GDM1 (cell line): Measurements from ENCODE around the gene CLSTN3.

Experiments used
- DNase-seq: peaks from one replicate; lab custom pipeline; 2025; lab: John Stamatoyannopoulos, UW

Gene CLSTN3

DNA sequence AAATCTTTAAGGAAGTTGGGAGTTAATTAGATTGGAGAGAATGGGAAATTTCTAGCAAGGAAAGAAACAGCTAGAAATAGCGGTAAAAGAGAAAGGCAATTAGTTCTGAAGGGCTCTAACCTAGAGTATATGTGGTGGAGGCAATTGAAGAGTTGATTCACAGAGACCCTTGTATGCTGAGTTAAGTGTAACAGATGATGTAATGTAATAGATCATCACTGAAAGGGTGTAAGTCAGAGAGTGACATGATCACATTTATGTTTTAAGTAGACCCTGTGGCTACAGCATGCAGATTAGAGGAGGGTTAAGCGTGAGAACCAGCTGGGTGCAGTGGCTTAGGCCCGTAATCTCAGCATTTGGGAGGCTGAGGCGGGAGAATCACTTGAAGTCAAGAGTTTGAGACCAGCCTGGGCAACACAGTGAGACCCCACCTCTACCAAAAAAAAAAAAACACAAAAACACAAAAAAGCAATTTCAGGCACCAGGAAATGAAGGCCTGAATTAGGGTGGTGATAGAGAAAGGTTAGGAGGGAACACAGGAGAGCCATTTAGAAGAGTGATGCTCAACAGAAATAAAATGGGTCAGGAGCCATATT, 4.4 kb upstream of the CLSTN3 start:
- no peak for DNase-seq

DNA sequence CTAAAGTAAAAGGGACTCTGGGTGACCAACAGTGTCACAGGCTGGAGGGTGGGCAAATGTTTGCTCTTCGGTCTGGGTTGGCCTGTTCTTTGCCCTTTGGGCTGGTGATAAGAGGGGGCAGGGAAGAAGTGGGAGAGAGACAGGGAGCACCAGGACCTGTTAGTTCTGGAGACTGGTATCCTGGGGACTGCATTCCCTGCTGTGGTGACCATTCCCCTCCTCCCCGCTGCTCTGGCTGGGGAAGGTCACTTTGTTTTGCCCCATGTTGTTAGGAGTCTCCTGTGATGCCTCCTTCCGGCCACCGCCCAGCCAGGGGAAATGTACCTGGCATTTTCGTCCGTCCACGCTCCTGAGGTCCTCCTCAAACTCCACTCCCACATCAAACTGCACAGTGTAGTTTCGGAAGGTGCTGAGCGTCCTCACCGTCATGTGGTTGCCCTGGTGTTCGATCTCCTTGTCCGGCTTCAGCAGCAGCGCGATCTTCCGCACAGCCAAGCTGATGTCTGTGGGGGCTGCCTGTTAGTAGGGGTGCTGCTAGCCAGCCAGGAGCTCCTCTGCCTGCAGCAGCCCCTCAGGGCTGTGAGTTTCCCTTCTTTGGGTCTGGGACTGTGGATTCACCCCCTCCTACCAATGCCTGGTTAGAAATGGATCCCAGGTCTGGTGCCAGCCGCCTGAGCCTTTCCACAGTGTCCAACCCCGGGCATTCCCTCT, 2.1 kb upstream of the CLSTN3 start:
- no peak for DNase-seq

DNA sequence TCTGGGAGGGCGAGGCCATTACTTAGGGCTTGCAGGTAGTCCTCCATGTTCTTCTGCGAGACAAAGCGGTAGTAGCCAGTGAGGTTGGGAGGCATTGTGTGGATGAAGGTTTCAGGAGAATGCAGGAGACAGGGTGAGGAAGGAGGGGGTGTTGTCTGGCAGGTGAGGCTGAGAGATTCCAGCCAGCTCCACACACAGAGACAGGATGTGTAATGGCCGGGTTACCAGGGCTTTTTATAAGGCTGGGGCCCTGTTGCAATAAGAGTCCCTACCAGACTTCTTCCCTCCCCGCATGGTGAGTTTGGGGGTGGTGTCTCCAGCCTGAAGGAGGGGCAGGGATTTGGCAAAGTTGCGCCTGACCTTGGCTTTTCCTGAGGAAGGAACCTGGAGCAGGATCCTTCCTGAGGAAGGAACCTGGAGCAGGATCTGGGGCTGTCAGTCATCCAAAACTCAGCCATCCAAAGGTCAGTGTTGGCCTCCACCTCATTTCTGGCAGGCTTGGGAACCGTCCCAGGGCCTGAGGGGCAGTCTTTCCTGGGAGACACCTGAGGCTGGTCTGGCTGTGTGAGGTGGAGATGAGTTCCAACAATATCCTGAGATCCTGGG, 1.4 kb upstream of the CLSTN3 start, which contains the start of gene RBP5:
Gene RBP5 (minus strand): TSS at position 209 of the 606 bp plus-strand sequence. CDS start 114 bp downstream, at position 95.
- no peak for DNase-seq

DNA sequence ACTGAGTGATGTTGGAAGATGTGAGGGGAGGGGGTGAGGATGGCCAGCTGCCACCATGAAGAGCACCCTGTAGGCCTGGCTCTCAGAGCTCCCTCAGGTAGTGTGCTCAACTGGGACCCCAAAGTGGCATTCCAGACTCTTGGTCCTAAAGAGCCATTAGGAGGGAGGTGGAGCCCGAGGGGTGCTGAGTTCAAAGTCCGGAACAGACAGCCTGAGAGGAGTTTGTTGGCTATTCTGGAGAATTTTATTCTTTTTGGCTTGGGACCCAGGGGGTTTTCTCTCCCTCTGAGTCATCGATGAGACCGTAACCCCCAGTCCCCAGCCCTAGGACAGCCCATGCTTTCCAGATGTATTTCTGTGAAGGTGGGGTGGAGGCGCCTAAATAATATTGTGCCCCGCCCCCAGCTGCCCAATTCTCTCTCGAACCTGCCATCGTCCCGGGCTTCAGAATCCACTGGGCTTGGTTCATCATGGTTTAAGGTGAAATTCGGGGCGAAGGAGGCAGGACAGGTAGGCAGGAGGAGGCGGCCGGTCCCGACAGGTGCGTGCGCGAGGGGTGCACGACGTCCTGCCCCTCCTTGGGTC, 792 bp upstream of the CLSTN3 start:
- no peak for DNase-seq

DNA sequence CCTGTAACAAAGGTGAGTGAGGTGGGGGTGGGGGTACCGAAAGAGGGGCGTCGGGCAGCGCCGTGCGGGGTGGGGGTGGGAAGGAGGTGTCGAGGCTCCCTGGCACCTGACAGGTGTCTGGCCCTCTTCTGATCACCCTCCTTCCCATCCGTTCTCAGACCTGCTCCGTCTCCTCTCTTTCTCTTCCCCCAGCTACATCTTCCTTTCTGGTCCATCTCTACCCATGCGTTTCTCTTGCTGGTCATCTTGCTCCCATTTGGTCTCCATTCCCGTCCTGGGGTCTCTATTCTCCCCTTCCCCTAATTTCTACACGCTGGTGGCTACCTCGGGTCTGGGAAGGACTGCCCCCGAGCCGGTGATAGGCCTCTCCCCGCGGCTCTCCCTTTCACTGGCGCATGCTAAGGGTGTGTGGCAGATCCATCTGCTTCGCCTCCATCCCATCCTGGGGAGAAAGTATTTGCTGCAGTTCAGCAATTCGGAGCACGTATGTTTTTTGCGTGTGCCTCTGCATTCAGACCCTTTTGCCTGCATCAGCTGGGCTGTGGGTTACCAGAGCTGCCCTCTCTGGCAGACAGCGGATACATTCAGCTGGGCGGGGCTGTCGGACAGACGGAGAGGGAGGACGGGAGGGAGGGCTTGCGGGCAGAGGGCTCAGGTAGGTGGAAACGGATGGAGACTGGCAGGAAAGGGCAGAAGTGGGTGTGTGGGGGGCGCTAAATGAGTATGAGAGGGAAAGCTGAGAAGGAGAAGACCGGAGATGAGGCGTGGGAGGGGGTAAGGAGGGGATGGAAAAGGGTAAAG, 730 bp downstream of the CLSTN3 start:
- no peak for DNase-seq

DNA sequence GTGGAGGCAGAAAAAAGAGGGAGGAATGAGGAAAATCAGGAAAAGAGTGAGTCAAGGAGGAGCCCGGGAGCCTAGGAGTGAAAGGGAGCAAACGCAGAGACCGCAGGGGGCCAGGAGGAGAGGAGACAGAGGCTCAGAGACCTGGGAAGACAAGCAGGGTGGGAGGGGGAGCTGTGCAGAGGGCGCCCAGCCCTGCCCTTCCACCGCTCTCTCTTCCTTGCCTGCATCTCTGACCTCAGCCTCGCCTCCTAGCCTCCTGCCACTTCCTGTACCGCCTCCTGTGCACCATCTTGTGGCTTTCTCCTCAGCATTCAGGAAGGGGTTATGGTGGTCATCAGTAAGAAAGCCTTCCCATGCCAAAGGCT, 1.3 kb downstream of the CLSTN3 start:
- DNase-seq = peak; percentile 57

DNA sequence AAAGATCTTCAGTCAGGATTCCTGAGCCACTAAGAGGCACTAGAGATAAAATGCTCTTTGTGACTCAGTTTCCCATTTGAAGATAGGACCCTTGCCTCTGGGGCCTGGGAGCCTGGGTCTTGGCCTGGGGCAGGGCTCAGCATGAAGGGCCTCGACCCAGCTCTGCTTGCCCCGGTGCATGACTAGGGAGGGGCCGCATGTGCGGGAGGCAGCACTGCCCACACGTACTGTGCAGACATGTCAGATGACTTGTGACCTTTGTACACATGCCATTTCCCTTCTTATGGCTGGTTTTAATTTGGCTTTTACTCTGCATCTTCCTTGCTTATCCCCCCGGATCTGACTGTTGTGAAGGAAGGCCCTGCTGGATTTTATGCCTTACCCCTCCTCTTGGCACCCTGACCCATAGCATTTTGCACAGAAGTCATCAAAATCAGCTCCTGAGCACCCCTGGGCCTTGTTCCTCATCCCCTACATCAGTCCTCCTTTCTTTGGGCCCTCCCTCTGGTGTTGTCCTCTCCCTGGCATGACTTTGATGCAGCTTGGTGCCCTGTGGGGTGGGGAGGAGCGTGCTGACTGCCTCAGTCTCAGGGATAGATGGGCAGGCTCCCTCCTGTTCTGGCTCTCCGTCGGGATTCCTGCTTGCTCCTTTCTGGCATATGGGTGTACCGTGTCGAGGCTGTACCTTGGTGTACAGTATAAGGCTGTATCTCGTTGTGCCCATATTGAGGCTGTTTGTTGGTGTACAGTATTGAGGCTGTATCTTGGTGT, 4.4 kb downstream of the CLSTN3 start:
- no peak for DNase-seq

DNA sequence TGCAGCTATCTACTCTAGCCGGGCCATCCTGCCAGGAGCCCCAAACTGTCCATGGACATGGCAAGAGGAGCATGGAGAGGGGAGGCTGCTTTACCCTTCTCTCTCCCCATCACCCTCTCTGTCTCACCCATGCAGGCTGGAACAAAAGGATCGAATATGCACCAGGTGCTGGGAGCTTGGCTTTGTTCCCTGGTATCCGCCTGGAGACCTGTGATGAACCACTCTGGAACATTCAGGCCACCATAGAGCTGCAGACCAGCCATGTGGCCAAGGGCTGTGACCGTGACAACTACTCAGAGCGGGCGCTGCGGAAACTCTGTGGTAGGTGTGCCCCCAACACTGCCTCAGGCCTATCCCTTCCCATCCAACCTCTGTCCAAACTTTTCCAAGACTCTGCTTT, 5.9 kb downstream of the CLSTN3 start:
- no peak for DNase-seq

DNA sequence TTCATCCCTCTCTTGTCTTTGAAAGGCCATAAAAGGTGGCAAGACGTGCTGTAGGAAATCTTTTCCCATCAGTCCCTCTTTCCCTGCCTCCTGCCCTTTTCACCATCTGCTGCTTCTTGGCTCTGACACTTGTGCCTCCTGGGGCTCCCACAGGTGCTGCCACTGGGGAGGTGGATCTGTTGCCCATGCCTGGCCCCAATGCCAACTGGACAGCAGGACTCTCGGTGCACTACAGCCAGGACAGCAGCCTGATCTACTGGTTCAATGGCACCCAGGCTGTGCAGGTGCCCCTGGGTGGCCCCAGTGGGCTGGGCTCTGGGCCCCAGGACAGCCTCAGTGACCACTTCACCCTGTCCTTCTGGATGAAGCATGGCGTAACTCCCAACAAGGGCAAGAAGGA, 6.5 kb downstream of the CLSTN3 start:
- no peak for DNase-seq

DNA sequence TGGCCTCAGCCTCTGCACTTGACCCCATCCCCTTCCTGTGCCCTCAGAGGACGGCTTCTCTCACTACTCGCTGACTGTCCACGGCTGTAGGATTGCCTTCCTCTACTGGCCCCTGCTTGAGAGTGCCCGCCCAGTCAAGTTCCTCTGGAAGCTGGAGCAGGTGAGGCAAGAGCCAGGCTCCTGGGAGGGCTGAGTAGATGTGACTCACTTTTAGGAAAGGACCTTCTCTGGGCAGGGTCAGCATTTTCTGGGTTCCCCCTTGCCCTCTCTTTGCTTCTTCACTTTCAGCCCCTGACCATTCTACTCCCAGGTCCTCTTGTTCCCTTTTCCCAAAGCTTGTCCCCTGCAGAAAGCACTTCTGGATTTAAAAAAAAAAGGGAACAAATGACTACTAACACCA, 7.7 kb downstream of the CLSTN3 start:
- DNase-seq = no peak

DNA sequence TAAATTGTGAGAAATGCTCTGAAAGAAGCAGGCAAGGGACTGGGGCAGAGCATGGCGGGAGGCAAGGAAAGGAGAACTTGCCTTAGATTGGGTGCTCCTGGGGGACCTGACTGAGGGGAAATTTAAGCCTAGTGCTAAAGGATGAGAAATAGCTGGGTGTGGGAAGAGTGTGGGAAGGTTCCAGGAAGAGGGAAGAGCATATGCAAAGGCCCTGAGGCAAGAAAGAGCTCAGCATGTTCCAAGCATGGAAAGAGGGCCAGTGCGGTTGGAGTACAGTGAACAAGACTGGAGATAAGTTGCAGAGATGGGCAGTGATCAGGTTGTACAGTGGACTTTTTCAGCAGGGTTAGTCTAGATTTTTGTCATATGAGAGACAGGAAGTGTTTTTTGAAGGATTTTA, 9.0 kb downstream of the CLSTN3 start:
- no peak for DNase-seq

DNA sequence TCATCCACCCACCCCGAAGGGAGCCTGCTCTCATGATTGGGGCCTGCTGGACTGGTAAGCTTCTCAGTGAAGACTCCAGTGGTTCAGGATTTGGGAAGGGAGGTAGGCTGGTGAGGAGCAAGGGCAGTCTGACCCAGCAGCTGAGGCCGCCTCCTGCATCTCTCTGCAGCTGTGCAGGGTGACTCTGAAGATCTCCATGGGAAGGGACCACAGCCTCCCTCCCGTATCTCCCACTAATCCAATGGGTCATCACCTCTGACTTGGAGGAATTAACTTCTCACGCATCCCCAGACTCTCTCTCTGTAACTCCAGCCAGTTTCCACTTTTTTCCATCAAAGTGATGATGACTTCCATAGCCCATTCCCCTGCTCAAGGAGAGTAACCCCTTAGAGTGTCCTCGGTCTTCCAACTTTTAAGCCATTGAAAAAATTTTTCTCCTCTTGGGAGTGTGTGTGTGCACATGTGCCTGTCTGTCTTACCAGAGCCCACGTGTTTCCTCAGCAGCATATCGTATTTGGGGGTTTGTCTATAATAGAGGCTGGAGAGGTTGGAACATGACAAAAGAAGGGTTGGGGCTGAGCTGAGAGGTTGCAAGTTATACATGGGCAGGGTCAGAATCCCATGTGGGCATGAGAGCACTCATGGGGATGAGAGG, 11.3 kb downstream of the CLSTN3 start:
- DNase-seq = no peak

DNA sequence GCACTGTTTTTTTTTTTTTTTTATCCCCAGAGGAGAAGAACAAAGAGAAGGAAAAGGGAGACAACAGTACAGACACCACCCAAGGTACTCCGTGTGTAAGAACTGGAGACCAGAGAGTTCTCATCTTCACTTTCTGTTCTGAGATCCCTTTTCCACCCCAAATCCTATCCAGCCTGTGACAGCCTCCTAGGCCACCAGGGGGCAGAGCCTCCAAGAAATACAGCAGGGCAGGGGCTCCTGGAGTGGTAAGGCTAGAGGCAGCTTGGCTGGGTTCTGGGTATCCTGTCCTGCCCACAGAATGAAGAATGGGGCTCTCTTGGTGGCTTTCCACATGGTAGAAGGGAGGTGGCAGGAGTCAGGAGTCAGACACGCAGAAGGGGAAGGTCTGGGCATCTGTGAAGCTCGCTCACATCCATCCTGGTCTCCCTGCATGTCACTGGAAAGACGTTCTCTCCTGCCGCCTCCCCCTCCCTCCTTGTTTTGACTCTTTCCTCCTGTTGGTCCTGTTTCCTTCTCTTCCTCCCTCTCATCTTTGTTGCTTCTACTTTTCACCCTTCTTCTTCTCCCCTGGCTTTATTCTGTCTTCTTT, 12.0 kb downstream of the CLSTN3 start:
- DNase-seq = peak; percentile 54

DNA sequence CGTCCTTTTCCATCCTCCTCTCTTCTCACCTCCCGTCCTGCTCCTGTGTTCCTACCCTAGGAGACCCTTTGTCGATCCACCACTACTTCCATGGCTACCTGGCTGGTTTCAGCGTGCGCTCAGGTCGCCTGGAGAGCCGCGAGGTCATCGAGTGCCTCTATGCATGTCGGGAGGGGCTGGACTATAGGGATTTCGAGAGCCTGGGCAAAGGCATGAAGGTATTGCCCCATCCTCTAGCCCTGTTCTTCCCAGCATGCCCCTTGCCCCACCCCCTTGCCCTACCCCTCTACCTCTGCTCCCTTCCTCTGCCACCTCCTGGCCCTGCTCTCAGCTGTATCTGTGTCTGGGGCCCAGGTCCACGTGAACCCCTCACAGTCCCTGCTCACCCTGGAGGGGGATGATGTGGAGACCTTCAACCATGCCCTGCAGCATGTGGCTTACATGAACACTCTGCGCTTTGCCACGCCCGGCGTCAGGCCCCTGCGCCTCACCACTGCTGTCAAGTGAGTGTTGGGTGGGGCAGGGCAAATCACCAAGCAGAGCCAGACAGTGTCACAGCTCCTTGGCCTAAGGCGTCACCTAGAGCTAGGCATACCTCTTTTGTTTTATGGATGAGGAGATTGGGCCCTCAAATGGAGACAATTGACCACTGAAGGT, 12.8 kb downstream of the CLSTN3 start:
- no peak for DNase-seq

DNA sequence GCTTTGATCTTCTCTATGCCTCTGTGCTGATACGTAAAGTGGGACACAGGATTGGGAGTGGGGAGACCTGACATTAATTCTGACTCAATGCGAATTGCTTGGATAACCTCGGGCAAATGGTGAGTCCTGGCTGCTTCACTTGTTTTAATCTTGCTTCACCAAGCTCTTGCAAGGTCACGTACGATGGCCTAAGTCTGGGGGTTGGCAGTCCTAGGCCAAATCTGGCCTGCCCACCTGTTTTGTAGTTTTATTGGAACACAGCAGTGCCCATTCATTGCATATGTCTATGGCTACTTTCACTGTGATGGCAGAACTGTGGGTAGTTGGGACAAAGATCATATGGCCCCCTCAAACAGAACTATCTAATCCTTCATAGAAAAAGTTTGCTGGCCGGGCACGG, 13.4 kb downstream of the CLSTN3 start:
- no peak for DNase-seq

DNA sequence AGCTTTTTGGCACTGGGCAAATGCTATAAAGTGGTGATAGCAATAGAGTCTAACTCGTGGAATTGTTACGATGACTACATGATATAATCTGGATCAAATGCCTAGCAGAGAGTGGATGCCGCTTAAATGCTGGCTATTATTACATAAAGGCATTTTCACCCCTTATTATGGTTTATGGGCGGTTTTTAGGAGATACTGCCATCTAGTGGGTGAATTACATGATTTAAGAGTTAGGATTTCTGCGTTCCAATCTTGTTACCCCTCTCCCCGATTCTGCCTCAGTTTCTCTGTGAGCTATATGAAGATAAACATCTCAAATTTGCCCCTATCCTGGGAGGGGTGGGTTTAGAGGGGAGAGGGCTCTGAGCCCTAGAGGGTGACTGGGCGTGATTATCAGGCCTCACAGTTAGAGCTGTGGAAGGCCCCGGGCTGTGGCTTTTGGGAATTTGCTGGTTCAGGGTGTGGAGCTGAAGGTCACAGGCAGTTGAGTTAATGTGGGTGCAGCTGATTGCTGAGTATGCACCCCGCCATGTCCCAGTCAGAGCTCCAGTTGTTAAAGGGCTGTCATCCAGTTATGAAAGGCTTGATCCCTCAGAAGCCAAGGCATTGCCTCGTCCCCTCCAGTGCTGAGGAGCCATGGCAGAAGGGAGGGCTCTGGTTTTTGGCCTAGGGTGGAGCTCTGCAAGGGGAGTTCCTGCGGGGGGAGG, 14.4 kb downstream of the CLSTN3 start:
- DNase-seq = peak; percentile 11

DNA sequence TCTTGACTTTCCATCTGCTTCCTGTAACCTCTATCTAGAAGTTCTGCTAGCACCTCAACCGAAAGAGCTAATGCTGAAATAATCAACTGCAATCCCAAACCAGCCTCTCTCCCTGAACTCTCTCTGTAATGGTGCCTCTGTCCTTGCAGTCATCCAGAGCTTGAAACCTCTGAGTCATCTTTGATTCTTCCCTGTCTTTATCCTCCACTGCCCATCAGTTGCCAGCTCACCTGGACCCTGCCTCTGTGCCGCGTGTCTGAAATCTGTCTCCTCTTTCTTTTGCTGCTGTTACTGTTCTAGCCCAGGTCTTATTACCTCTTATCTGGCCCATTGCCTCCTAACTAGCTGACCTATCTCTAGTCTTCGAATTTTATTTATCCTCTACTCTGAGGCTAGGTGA, 15.5 kb downstream of the CLSTN3 start:
- DNase-seq = no peak

DNA sequence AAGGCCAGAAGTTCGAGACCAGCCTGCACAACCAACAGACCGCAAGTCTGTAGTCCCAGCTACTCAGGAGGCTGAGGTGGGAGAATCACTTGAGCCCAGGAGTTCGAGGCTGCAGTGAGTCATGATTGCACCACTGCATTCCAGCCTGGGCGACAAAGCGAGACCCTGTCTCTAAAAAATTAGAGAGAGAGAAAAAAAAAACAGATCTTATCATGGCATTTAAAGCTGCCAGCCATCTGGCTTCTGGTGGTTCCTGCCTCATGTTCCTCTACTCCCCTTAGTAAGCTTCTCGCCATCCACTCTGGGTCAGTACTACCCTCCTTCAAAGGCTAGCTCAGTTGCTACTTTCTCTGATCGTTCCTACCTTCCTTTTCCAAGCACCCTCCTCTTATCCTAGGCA, 16.1 kb downstream of the CLSTN3 start:
- no peak for DNase-seq

DNA sequence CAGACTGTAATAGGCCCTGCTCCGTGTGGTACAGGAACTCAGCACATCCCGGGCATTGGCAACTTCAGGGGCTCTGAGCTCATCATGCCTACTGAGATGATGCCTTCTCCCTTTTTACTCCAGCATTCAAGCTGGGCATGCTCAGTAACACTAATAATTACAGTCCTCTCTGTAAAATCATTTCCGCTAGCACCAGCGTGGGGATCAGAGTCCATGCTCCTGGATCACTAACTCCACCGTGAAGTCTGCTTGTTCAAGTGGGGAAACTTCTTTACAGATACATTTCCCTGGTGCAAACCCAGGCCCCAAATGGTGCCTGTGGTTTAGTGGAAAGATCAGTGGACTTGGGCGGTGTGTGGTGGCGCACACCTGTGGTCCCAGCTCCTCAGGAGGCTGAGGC, 16.7 kb downstream of the CLSTN3 start:
- DNase-seq = no peak

DNA sequence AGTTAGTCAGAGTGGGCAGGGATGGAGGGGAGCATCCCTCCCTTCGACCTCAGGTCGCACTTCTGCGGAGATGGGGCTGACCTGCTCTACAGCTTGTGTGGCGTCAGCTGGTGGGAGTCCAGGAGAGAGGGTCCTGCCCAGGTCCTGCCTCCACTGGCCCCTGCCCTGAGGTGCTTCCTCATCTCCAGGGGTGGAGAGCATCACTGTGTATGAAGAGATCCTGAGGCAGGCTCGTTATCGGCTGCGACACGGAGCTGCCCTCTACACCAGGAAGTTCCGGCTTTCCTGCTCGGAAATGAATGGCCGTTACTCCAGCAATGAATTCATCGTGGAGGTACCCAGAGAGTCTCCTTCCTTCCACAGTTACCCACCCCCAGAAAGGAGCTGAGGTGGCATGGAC, 20.2 kb downstream of the CLSTN3 start:
- DNase-seq = no peak
